Peyer's patch (tissue), 4 donors: ENCODE data around the gene CCL27. TPM values are rescaled to one million over a fixed set of nuclear protein-coding genes. Genes with fewer than 3 reads are reported as not detected.

Experiments
- DNase-seq, 3 donors: peaks; one replicate each; pipeline ENCODE4 v3.0.0-alpha.2; 2017 to 2019
- H3K27ac ChIP-seq, 4 donors: fragments of 200-600 bp; sonication (generic); one replicate each; pipeline ENCODE4 v1.5.1; 2016 to 2019
- H3K27me3 ChIP-seq, 2 donors: fragments of 200-600 bp; sonication (generic); one replicate each; pipeline ENCODE4 v1.5.1; 2019
- H3K36me3 ChIP-seq, 3 donors: fragments of 200-600 bp; sonication (generic); one replicate each; pipeline ENCODE4 v1.5.1; 2016 to 2019
- H3K4me1 ChIP-seq, 4 donors: fragments of 200-600 bp; sonication (generic); one replicate each; pipeline ENCODE4 v1.5.1; 2016 to 2019
- H3K4me3 ChIP-seq, 4 donors: fragments of 200-600 bp; sonication (generic); 1 replicate in 3 of 4; 2 replicates in 1 of 4; pipeline ENCODE4 v1.5.1; 2016 to 2019; ENCODE audit warnings: mild to moderate bottlenecking in 1 of 4
- H3K9me3 ChIP-seq, 4 donors: fragments of 200-600 bp; sonication (generic); one replicate each; pipeline ENCODE4 v1.5.1; 2016 to 2019; ENCODE audit warnings: mild to moderate bottlenecking in 1 of 4
- POLR2A ChIP-seq, 2 donors: fragments of 450-650 bp; IDR thresholded peaks; one replicate each; pipeline ENCODE4 v1.5.1; 2017; ENCODE audit warnings: antibody characterized with exemption in 2 of 2, mild to moderate bottlenecking in 2 of 2, moderate library complexity in 2 of 2
- small RNA-seq, 2 donors: library from RNA; depleted of rRNA; stranded (forward); fragments of <200 nt; gene quantifications; one replicate each; pipeline ENCODE3, GENCODE V24; 2016
- total RNA-seq, 4 donors: library from RNA; depleted of rRNA; stranded (reverse); fragments of >200 nt; gene quantifications; one replicate each; pipeline ENCODE4 v1.1.0, GENCODE V29; 2016
- TF ChIP-seq, protein P1 (sequence below), 6 experiments: fragments of 450-650 bp in 4 of 6; fragments of 200-600 bp in 2 of 6; sonication (generic) in 1 of 6; IDR thresholded peaks; one replicate each; pipeline ENCODE4 v1.5.1; 2017 to 2019; ENCODE audit warnings: antibody characterized with exemption in 6 of 6, mild to moderate bottlenecking in 3 of 6, moderate library complexity in 1 of 6

Gene CCL27
- total RNA-seq, 4 donors from 2014 or later = not detected

DNA sequence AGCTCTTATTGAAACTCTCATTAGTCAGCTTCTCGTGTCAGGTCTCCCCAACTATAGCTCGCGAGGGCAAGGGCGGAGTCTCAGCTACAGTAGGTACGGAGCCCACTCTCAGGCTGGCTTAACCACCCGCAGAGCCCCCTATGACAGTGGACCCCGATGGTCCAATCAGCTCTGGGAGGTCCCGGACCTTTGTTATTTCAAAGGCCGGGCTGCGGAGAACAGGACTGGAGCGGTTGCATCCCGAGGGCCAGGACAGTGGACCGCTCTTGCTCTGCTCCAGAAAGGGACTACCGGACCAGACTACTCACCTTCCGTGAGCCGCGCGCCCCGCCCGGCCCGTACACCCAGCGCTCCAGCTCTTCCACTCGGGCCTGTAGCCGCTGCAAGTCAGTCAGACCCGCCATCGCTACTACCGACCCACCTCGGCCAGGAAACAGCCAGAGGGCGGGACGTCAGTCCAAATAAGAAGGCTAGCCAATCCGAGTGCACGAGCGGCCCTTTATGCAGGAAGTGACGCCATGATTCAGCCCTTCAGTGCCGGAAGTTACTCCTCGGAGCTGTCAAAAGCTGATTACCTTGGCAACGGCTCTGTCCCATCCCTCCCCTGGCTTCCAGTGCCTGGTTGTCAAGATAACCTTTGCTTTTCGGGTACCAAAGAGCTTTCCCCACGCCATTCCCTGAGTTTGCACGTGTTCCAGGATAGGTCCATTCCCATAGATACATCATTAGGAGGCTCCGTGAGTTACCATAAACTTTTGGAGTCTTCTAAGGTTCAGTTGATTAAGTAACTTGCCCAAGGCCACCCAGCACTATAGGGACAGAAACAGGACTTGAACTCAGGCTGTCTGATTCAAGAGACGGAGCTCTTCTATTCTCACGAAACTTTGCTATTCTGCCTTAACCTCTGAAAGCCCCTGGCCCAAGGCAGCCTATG lies 42.1 kb downstream of the CCL27 start, which contains the start of gene DCTN3:
Gene DCTN3, minus strand, starts transcription at position 435 of the 934 bp plus-strand sequence. Its CDS starts 31 bp downstream, at position 404.
- H3K27ac ChIP-seq = peak within 1 kb of the TSS in 3 of 4 donors; percentile 37 to 61 (median 40)

DNA sequence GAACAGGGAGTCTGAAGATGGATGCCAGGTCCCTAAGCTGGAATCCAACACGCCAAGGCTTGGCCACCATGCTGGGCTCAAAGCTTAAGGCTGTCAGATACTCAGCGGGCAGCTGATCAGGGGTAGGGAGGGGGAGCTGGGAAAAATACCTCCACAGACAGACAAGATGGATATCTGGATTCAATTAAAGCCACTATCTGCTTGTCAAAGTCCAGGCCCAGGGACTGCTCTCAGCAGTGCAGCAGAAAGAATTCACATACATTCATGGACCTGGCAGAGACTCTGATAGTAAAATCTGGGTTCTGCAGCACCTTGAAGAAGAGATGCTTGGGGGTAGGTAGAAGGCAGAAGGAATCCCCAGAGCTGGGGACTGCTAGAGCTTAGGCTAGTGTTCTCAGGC lies 47.3 kb downstream of the CCL27 start:
- Histone ChIP-seq H3K36me3 (peaks cover 0 to 49% (median 0%) of the 10 kb centered on the region in 3 donors), H3K9me3 (no peaks in the 10 kb centered on the region), H3K4me1 (peaks cover 0 to 27% (median 7%) of the 10 kb centered on the region in 4 donors), H3K4me3 (no peak overlapping the region), H3K27ac (no peak overlapping the region), H3K27me3 (no peaks in the 10 kb centered on the region)
- no peak for TF ChIP-seq POLR2A (IDR thresholded peaks at IDR 0.05)
- TF ChIP-seq, protein P1, sequence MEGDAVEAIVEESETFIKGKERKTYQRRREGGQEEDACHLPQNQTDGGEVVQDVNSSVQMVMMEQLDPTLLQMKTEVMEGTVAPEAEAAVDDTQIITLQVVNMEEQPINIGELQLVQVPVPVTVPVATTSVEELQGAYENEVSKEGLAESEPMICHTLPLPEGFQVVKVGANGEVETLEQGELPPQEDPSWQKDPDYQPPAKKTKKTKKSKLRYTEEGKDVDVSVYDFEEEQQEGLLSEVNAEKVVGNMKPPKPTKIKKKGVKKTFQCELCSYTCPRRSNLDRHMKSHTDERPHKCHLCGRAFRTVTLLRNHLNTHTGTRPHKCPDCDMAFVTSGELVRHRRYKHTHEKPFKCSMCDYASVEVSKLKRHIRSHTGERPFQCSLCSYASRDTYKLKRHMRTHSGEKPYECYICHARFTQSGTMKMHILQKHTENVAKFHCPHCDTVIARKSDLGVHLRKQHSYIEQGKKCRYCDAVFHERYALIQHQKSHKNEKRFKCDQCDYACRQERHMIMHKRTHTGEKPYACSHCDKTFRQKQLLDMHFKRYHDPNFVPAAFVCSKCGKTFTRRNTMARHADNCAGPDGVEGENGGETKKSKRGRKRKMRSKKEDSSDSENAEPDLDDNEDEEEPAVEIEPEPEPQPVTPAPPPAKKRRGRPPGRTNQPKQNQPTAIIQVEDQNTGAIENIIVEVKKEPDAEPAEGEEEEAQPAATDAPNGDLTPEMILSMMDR (IDR thresholded peaks at IDR 0.05) = no peak
- DNase-seq = no peak

More for the DNA sequence above, 42.1 kb downstream of the CCL27 start, which contains the start of gene DCTN3:
- H3K36me3 ChIP-seq = peaks cover 0 to 32% (median 0%) of the 10 kb centered on the region in 3 donors
- peaks cover 3 to 10% (median 7%) of the 10 kb centered on the region in 4 donors for H3K4me1 ChIP-seq
- peak within 1 kb of the TSS; percentile 58 to 73 (median 70) for H3K4me3 ChIP-seq
- peak; percentile 91 to 98 (median 96) for DNase-seq
- TF ChIP-seq, protein P1 (IDR thresholded peaks at IDR 0.05) = no peak
- peak; percentile 28 to 49 for TF ChIP-seq POLR2A (IDR thresholded peaks at IDR 0.05)
- H3K9me3 ChIP-seq = no peaks in the 10 kb centered on the region
- peaks cover 3 to 19% of the 10 kb centered on the region in 2 donors for H3K27me3 ChIP-seq

DNA sequence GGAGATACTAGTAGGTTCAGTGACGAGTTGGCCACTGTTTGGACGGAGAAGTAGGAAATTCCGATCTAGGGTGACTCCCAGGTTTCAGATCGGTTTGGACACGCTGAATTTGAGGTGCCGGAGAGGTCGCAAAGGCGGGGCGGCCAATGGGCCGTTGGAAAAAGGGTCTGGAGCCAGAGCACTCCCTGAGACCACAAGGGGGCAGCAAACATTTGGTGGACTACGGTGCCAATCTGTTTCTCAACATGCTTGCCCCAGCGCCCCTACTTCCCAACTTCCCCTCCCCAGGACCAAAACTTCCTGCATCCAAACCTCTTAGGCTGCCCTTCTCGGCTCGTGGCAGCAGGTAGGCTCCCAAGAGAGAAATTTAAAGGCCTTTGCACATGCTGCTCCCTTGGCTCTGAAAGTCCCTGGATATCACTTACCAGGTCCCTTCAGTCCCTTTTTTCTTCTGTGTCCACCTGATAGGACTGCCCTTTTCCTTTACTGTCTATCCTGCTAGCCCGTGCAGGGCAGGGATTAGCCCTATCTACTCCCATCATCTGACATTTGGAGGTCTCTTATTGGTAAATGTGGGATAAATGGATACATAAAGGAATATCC lies 49.6 kb downstream of the CCL27 start:
- H3K36me3 ChIP-seq = peaks cover 0 to 41% (median 0%) of the 10 kb centered on the region in 3 donors
- DNase-seq = peak; percentile 76 to 91 (median 76)
- no peak for TF ChIP-seq POLR2A (IDR thresholded peaks at IDR 0.05)
- TF ChIP-seq, protein P1 (IDR thresholded peaks at IDR 0.05) = peak; percentile 70 to 90 (median 78)
- H3K4me3 ChIP-seq = peak overlapping the region; percentile 66 to 82 (median 69)
- H3K27ac ChIP-seq = peak overlapping the region in 3 of 4 donors; percentile 79 to 92 (median 80)
- H3K27me3 ChIP-seq = no peaks in the 10 kb centered on the region
- no peaks in the 10 kb centered on the region for H3K9me3 ChIP-seq
- H3K4me1 ChIP-seq = peaks cover 0 to 20% (median 2%) of the 10 kb centered on the region in 4 donors

Small RNAs within 50 kb of the gene (small RNA-seq; reads per million reads assigned to genes)
- gene CCL27 = 0 reads per million in 2 donors

Other genes starting within 250 kb of the CCL27 start
- gene FAM219A, start 204.1 kb downstream of the CCL27 start, total RNA-seq = 10 to 100 TPM in 2 of 4 donors, 1 to 10 TPM in 2; 6.0 to 13.2 (median 9.5) TPM
- not detected for gene DNAI1, start 203.9 kb downstream of the CCL27 start, total RNA-seq
- gene ENHO, start 139.7 kb downstream of the CCL27 start, total RNA-seq = 1 to 10 TPM in 2 of 4 donors, not detected in 2; 1.8 to 3.3 TPM
- gene CNTFR, start 72.9 kb downstream of the CCL27 start, total RNA-seq = 10 to 100 TPM in 3 of 4 donors, 1 to 10 TPM in 1; 1.7 to 24.6 (median 15.6) TPM
- gene RPP25L, start 50.6 kb downstream of the CCL27 start, total RNA-seq = 10 to 100 TPM; 28.9 to 83.5 (median 54.8) TPM
- gene DCTN3, start 42.2 kb downstream of the CCL27 start, total RNA-seq = 10 to 100 TPM; 37.4 to 70.1 (median 47.5) TPM
- gene ARID3C, start 33.6 kb downstream of the CCL27 start, total RNA-seq = under 1 TPM in 1 of 4 donors, not detected in 3; 0.53 TPM
- 100 to 1,000 TPM in 3 of 4 donors, 10 to 100 TPM in 1; 63.5 to 138 (median 111) TPM for gene SIGMAR1, start 24.9 kb downstream of the CCL27 start, total RNA-seq
- gene GALT, start 16.0 kb downstream of the CCL27 start, total RNA-seq = 100 to 1,000 TPM; 111 to 310 (median 185) TPM
- 10 to 100 TPM; 37.8 to 98.3 (median 58.0) TPM for gene IL11RA, start 10.5 kb downstream of the CCL27 start, total RNA-seq
- gene CCL19, start 28.6 kb upstream of the CCL27 start, total RNA-seq = not detected
- 10 to 100 TPM; 54.7 to 85.2 (median 70.3) TPM for gene CCL21, start 47.5 kb upstream of the CCL27 start, total RNA-seq